Measurements from ENCODE around the gene NDUFAF8.

Gene NDUFAF8

GRCh38 chr17:81237591-81238489, 1.3 kb upstream of the NDUFAF8 start:
- no peak for FAIRE-seq
- DNase-seq (ENCODE audit: insufficient read length, low spot score) = no peak

- FAIRE-seq = no peak
- DNase-seq (ENCODE audit: insufficient read length, low spot score) = no peak
Observed at GRCh38 chr17:81238490-81238814, 666 bp upstream of the NDUFAF8 start.

GRCh38 chr17:81239714-81240555, 817 bp downstream of the NDUFAF8 start:
- DNase-seq (ENCODE audit: insufficient read length, low spot score) (no peak), FAIRE-seq (no peak)

DNA sequence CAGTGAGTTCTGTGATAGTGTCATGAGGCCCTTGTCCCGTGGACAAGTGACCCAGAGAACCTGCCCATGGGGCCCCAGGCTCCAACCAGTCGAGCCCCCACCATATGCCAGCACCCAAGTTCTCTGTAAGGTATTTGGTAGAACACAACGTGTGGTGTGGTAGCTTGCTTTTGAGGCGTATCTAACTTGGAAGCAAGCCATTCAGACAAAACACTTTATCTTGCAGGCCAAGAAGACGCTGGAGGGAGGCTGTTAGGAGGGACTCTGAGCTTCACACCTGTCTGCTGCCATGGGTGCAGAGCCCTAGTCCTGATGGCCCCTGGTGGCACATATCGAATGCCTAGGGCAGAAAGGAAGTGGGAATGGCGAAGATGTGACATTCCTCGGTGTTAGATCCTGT, 1.6 kb downstream of the NDUFAF8 start:
- peak; percentile 31 for FAIRE-seq
- DNase-seq (ENCODE audit: insufficient read length, low spot score) = no peak

DNA sequence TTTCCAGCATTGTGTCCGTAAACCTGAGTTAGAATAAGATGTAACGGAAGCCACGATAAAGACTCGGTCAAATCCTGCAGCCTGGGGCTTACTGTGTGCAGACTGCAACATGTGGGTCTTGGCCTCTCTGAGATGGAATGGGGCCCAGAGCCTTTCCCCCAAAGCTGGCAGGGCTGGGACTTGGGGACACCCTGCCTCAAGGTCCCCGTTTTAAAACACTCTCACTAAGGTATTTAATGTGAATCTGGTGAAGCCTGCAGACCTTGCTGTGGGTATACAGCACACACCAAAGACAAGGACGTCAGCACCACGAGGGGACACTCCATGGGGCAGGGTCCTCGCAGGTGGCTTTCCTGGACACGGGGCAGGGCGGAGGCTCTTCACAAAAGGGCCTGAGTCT, 2.1 kb downstream of the NDUFAF8 start:
- FAIRE-seq = no peak
- no peak for DNase-seq (ENCODE audit: insufficient read length, low spot score)

GRCh38 chr17:81241648-81242420, 2.7 kb downstream of the NDUFAF8 start:
- DNase-seq (ENCODE audit: insufficient read length, low spot score) (peak; percentile 67), FAIRE-seq (no peak)

DNA sequence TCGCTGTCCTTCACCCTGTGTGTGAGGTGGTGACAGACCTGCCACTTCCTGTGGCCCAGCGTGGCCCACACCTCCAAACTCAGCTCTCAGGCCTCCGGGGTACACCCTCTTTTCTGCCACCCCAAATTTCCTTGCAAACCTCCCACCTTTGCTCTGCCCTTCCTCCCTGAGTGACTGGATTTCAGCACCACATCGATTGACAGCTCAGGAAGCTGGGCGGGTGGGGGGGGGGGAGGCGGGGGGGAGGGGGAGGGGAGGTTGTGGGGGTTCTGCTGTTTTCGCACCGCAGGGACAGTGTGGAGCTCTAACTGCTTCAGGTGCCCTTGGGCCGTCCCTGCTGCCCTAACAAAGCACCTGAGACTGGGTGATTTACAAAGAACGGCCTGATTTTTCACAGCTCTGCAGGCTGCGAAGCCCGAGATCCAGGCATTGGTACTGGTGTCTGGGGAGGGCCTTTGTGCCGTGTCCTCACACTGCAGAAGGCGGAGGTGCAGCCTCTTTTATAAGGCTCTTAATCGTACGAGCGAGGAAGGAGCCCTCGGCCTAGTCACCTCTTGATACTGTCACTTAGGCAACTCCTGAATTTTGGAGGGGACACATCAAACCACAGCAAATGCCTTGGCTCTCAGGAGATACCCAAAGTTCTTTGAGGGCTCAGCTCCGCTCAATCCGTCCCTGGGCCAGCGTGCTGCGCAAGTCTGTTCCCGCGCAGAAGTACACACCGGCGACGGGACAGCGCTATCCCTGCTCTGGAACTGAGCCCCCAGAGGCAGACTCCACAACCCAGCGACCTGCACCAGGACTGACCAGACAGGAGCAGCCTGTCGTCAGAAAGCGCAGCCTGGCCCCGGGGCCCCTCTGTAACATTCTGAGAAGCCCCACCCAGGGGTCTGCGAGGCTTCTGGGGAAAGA, 3.6 kb downstream of the NDUFAF8 start:
- no peak for DNase-seq (ENCODE audit: insufficient read length, low spot score)
- FAIRE-seq = no peak

DNA sequence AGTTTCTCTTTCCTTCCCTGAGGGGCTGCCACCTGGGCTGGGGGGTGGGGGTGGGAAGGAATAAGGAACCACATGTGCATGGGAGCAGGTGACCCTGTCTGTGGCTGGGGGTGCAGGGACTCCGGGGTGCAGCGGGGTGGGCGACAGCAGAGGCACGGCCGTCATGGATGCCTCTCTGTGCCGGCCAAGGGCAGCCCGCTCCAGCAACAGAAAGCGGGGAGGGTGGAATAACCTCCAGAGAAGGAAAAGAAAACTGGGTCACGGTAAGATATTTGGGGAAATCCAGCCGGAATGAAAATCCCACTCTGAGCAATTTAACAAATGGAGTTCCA, 4.2 kb downstream of the NDUFAF8 start:
- FAIRE-seq = no peak

GRCh38 chr17:81244358-81245023, 5.4 kb downstream of the NDUFAF8 start:
- no peak for DNase-seq (ENCODE audit: insufficient read length, low spot score)
- FAIRE-seq = no peak

More for the DNA sequence above, 4.2 kb downstream of the NDUFAF8 start:
- DNase-seq (ENCODE audit: insufficient read length, low spot score) = no peak

GRCh38 chr17:81245024-81245664, 6.0 kb downstream of the NDUFAF8 start:
- no peak for FAIRE-seq
- no peak for DNase-seq (ENCODE audit: insufficient read length, low spot score)

DNA sequence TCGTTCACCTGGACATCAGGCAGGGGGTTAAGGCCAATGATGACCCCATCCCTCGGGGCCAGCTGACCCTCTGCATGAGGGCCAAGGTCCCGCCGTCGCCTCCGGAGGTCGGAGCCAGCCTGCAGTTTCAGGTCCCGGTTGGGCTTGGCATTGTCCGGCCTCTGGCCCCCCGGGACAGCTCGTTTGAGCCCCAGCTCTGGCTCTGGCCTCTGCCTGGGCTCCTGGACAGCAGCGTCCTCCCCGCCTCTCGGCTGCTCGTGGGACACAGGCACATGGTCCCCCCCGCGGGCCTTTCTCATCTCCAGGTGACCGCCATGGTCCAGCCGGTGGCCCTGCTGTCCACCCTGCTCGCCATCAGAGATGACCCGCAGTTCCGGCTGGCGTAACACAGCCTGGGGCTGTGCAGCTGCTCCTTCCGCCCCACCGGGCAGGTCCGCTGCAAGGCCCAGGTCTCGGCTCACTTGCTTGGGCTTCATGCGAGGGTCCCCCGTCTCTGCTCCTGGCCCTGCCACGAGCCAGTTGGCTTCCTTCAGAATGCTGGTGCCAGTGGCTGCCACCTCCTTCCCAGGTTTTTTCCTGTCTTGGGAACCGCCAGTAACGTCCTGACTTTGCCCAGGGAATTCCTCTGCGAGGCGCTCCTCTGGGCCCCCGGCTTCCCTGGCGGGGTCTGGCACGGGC, 6.7 kb downstream of the NDUFAF8 start:
- no peak for FAIRE-seq
- DNase-seq (ENCODE audit: insufficient read length, low spot score) = no peak

DNA sequence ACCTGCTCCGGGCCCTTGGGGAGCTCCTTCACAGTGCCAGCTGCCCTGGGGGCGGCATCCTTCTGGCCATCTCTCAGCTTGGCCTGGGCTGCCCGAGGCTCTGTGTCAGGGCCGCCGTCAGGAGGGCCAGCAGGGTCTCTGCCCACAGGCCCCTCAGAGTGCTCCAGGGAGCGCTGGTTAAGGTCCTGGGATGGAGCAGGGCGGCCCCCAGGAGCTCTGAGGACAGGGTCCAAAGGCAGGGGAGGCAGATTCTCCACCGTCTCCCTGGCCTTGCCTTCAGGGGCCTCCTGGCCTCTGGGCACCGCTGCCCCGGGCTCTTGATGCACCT, 7.2 kb downstream of the NDUFAF8 start:
- FAIRE-seq (no peak), DNase-seq (ENCODE audit: insufficient read length, low spot score) (no peak)

DNA sequence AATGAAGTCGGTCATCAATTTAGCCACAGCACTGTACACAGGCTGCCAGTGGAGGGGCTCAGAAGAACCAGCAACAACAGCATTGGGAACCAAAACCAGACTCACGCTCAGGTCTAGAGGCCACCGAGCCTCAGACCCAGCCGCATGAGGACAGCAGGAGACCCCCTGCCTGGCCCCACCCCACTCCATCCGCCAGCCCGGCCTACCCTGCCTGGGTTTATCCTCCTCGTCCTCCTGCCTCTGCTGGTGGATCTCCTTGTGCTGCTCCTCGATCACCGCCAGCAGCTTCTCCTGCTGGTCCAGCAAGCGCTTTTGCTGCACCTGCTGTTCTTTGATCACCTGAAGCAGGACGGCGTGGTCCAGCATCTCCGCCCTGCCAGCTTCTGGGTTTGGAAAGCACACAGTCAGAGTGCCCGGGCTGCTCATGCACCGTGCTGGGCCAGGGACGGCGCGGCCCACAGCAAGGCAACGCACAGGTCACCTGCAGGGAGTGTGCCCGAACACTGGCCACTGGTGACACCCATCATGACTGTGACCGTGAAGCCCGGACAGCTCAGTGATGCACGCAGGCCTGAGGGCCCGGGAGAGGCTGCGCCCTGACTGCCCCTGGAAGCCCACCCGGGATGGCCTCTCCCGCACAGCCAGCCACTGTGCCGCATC, 7.7 kb downstream of the NDUFAF8 start:
- FAIRE-seq (no peak), DNase-seq (ENCODE audit: insufficient read length, low spot score) (no peak)

DNA sequence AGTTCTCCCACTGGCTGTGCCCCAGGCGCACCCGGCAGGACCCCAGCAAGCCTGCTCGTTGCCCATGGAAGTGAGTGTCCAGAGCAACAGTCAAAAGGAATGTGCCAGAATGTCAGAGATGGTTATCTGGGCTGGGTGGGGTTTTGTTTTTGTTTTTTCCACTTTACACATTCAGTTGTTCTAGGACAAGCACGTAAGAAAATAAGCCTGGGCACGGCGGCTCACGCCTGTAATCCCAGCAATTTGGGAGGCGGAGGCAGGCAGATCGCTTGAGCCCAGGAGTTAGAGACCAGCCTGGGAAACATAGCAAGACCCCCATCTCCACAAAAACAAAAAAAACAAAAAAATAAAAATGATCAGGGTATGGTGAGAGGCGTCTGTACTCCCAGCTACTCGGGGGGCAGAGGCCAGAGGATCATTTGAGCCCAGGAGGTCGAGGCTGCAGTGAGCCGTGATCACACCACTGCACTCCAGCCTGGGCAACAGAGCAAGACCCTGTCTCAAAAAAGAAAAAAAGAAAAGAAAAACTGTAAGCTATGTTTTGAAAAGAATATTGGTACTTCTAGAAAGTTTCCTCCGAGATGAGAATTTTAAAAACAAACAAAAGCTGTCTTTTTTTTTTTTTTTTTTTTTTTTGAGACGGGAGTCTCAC, 8.3 kb downstream of the NDUFAF8 start:
- FAIRE-seq (no peak), DNase-seq (ENCODE audit: insufficient read length, low spot score) (no peak)

DNA sequence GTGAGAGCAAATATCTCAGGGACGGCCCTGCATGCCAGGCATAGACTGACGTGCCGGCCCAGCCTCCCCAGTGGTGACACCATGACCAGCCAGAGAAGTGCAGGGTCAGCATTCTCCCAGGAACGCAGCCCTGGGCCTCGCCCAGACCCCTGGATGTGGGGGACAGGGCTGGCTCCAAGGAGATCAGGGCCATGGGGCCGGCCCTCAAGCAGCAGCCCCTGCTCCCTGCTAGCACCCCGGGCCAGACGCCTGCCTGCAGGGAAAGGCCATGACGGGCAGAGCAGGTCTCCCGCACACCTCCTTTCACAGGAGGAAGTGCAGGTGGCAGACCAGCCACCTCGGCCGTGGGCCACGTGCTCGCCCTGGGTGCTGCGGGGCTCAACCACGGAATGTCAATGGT, 9.5 kb downstream of the NDUFAF8 start:
- no peak for FAIRE-seq
- DNase-seq (ENCODE audit: insufficient read length, low spot score) = no peak

DNA sequence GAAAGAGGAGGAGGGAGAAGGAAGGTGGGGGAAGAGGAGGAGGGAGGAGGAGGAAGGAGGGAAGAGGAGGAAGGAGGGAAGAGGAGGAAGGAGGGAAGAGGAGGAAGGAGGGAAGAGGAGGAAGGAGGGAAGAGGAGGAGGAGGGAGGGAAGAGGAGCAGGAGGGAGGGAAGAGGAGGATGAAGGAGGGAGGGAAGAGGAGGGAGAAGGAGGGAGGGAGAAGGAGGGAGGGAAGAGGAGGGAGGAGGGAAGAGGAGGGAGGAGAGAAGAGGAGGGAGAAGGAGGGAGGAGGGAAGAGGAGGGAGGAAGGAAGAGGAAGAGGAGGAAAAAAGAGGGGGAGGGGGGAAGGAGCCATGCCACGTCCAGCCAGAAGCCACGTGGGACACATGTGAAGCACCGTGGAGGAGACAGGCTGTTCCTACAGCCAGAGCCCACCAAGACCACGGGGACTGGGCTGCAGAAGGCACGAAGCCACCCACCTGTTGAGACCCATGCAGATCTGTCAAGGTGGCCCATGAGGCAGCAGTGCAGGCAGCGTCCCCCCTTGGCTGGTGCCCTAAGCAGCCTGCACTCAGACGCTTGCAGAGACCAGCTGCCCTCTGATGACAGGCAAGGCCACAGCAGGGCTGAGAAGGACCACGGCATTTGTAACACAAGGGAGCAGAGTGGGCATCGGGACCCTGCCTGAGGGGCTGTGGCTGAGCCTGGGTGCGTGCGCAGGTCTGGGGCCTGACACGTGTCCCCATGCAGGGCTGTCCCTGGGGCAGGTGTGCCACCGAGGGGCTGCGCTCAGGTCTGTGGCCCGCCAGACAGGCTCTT, 10.3 kb downstream of the NDUFAF8 start:
- DNase-seq (ENCODE audit: insufficient read length, low spot score) = no peak
- FAIRE-seq = peak; percentile 100
